ENCODE data around the gene UCKL1.

GRCh38 chr20:63957004-63957689 is 931 bp upstream of the UCKL1 start:
- TF ChIP-seq POLR2A (IDR thresholded peaks at IDR 0.05; ENCODE audit: low read depth, low read length) (no peak), POLR2AphosphoS5 (IDR thresholded peaks at IDR 0.05; ENCODE audit: low read depth, low read length) (no peak)

All from GM12892 (cell line).